ENCODE data around the gene KCTD15. TPM values are rescaled to one million over a fixed set of nuclear protein-coding genes. Genes with fewer than 3 reads are reported as not detected.

KCTD15 gene
- total RNA-seq, 1 donor = 13.0 TPM

- DNase-seq (ENCODE audit: low read depth) = no peak
- no peak for TF ChIP-seq CTCF (IDR thresholded peaks at IDR 0.05; ENCODE audit: insufficient read depth, low read depth, low read length)
- H3K4me3 ChIP-seq (ENCODE audit: low read depth, low read length) = no peak overlapping the region
Measured at GRCh38 chr19:33751436-33751770, 45.3 kb upstream of the KCTD15 start.

GRCh38 chr19:33752018-33752800, 44.5 kb upstream of the KCTD15 start:
- no peak overlapping the region for H3K4me3 ChIP-seq (ENCODE audit: low read depth, low read length)
- TF ChIP-seq CTCF (IDR thresholded peaks at IDR 0.05; ENCODE audit: insufficient read depth, low read depth, low read length) = no peak
- no peak for DNase-seq (ENCODE audit: low read depth)

DNA sequence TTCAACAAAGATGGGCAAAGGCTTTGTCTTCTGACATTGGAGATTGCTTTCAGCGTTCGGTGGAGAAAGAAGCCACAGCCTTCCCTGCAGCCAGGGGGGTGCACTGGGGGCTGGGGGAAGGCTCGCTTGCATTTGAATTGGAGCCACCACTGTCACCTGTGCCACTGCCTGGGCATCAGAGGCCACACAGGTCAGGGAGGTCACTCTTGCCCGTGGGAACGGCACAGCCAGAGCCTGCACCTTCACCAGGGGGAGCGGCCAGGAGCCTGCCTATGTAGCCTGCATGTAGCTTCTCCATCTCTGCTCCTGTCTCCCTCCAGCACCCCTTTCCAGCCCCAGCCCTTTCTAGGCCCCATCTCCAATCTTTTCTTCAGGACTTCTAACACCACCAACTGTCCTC, 43.7 kb upstream of the KCTD15 start:
- no peak for TF ChIP-seq CTCF (IDR thresholded peaks at IDR 0.05; ENCODE audit: insufficient read depth, low read depth, low read length)
- no peak overlapping the region for H3K4me3 ChIP-seq (ENCODE audit: low read depth, low read length)
- no peak for DNase-seq (ENCODE audit: low read depth)

GRCh38 chr19:33754361-33754760, 42.3 kb upstream of the KCTD15 start:
- DNase-seq (ENCODE audit: low read depth) = no peak
- no peak for TF ChIP-seq CTCF (IDR thresholded peaks at IDR 0.05; ENCODE audit: insufficient read depth, low read depth, low read length)
- no peak overlapping the region for H3K4me3 ChIP-seq (ENCODE audit: low read depth, low read length)

GRCh38 chr19:33755099-33756035, 41.3 kb upstream of the KCTD15 start:
- H3K4me3 ChIP-seq (ENCODE audit: low read depth, low read length) = no peak overlapping the region
- no peak for TF ChIP-seq CTCF (IDR thresholded peaks at IDR 0.05; ENCODE audit: insufficient read depth, low read depth, low read length)
- no peak for DNase-seq (ENCODE audit: low read depth)

GRCh38 chr19:33756177-33756576, 40.5 kb upstream of the KCTD15 start:
- H3K4me3 ChIP-seq (ENCODE audit: low read depth, low read length) = no peak overlapping the region
- DNase-seq (ENCODE audit: low read depth) = no peak
- no peak for TF ChIP-seq CTCF (IDR thresholded peaks at IDR 0.05; ENCODE audit: insufficient read depth, low read depth, low read length)

All from fibroblast of villous mesenchyme (primary cell).